ENCODE data around the gene MIDN. TPM values are rescaled to one million over a fixed set of nuclear protein-coding genes. Genes with fewer than 3 reads are reported as not detected.

Gene MIDN
- total and polyA plus RNA-seq, 7 donors: 29.2 to 331 (median 147) TPM

- DNase-seq: peak; percentile 56 to 80
- WGBS, 3 donors: 15 to 21% (median 18%) methylated on average over 8 of the region's 8 CpGs
- no peaks in the 10 kb centered on the region for H3K27me3 ChIP-seq (ENCODE audit: insufficient read depth in 3 of 3, low read length in 2 of 3)
Measured at GRCh38 chr19:1270213-1270853, 21.9 kb downstream of the MIDN start.

GRCh38 chr19:1270854-1271527 is 22.6 kb downstream of the MIDN start:
- no peak for ATAC-seq
- Histone ChIP-seq H3K27me3 (ENCODE audit: insufficient read depth in 3 of 3, low read length in 2 of 3) (no peaks in the 10 kb centered on the region), H3K4me1 (peaks cover 75% of the 10 kb centered on the region), H3K27ac (peak overlapping the region; percentile 99), H3K4me3 (peak overlapping the region; percentile 87), H3K36me3 (ENCODE audit: insufficient read depth in 1 of 2, low read depth in 1 of 2) (peaks cover 8 to 51% of the 10 kb centered on the region in 2 donors), H3K9me3 (no peaks in the 10 kb centered on the region)
- intact Hi-C loops (cut with DNase I): loop anchor here in 1 of 2 donors (10.0 kb wide), 1 partner anchor 144 kb away; no protein-coding TSS in a partner anchor
- 42 to 67% (median 46%) methylated on average over 25 to 26 of the region's 26 CpGs for WGBS, 3 donors
- DNase-seq: no peak
- TF ChIP-seq CTCF (IDR thresholded peaks at IDR 0.05): no peak

More at GRCh38 chr19:1270213-1270853, 21.9 kb downstream of the MIDN start:
- H3K4me3 ChIP-seq: peak overlapping the region; percentile 87
- TF ChIP-seq CTCF (IDR thresholded peaks at IDR 0.05): no peak
- peaks cover 78% of the 10 kb centered on the region for H3K4me1 ChIP-seq
- peak; percentile 5 to 28 (median 18) for ATAC-seq
- H3K9me3 ChIP-seq: no peaks in the 10 kb centered on the region
- peaks cover 8 to 51% of the 10 kb centered on the region in 2 donors for H3K36me3 ChIP-seq (ENCODE audit: insufficient read depth in 1 of 2, low read depth in 1 of 2)
- intact Hi-C loops (cut with DNase I): loop anchor here in 1 of 2 donors (10.0 kb wide), 1 partner anchor 144 kb away; no protein-coding TSS in a partner anchor
- H3K27ac ChIP-seq: peak overlapping the region; percentile 99

- Histone ChIP-seq H3K27me3 (ENCODE audit: insufficient read depth in 3 of 3, low read length in 2 of 3) (no peaks in the 10 kb centered on the region), H3K27ac (peak overlapping the region; percentile 99), H3K4me1 (peaks cover 77% of the 10 kb centered on the region), H3K9me3 (no peaks in the 10 kb centered on the region), H3K4me3 (peak overlapping the region; percentile 87), H3K36me3 (ENCODE audit: insufficient read depth in 1 of 2, low read depth in 1 of 2) (peaks cover 8 to 51% of the 10 kb centered on the region in 2 donors)
- intact Hi-C loops (cut with DNase I): loop anchor here in 1 of 2 donors (10.0 kb wide), 1 partner anchor 143 kb away; no protein-coding TSS in a partner anchor
- ATAC-seq (no peak), DNase-seq (peak; percentile 43 to 75)
- TF ChIP-seq CTCF (IDR thresholded peaks at IDR 0.05): no peak
- 38 to 67% (median 41%) methylated on average over 34 to 37 of the region's 37 CpGs for WGBS, 3 donors
Measured at GRCh38 chr19:1271528-1272422, 23.4 kb downstream of the MIDN start.

- TF ChIP-seq CTCF (IDR thresholded peaks at IDR 0.05): no peak
- intact Hi-C loops (cut with DNase I): loop anchor here in 1 of 2 donors (10.0 kb wide), 1 partner anchor 142 kb away; no protein-coding TSS in a partner anchor
- Histone ChIP-seq H3K27me3 (ENCODE audit: insufficient read depth in 3 of 3, low read length in 2 of 3) (no peaks in the 10 kb centered on the region), H3K9me3 (no peaks in the 10 kb centered on the region), H3K4me3 (peak overlapping the region; percentile 87), H3K4me1 (peaks cover 70% of the 10 kb centered on the region), H3K36me3 (ENCODE audit: insufficient read depth in 1 of 2, low read depth in 1 of 2) (peaks cover 8 to 58% of the 10 kb centered on the region in 2 donors), H3K27ac (peak overlapping the region; percentile 99)
- 55 to 78% (median 55%) methylated on average over 33 of the region's 33 CpGs for WGBS, 3 donors
- no peak for ATAC-seq
- no peak for DNase-seq
Measured at GRCh38 chr19:1272423-1273262, 24.3 kb downstream of the MIDN start.

Measured in psoas muscle (tissue), 8 donors.